Pancreas (tissue), 10 donors: ENCODE results near the gene PALLD. TPM values are rescaled to one million over a fixed set of nuclear protein-coding genes. Genes with fewer than 3 reads are reported as not detected.
A peak's percentile ranks its signal among the peaks of the same experiment; 100 is the strongest.

Source experiments
- ATAC-seq, 4 donors: fragments of 200-7000 bp; cut with Tn5 transposase; one replicate each; pipeline versions ENCODE4 v1.8.0 to v1.9.1; 2020; ENCODE audit warnings: mild to moderate bottlenecking in 4 of 4, moderate library complexity in 4 of 4
- DNase-seq, 6 donors: peaks; one replicate each; pipeline ENCODE4 v3.0.0-alpha.2; 2020
- FAIRE-seq: peaks from 2 replicates; lab custom pipeline; 2012; peaks lifted over from hg19 to GRCh38; lab: Jason Lieb, UNC
- H3K27ac ChIP-seq, 4 donors: fragments of 200-600 bp; sonication (generic); 1 replicate in 3 of 4; 2 replicates in 1 of 4; pipeline versions ENCODE4 v1.5.0 to v1.8.0; 2020
- H3K27me3 ChIP-seq, 4 donors: fragments of 200-600 bp; one replicate each; pipeline ENCODE4 v1.8.0; 2021
- H3K36me3 ChIP-seq, 3 donors: fragments of 200-600 bp; sonication (generic) in 1 of 3; one replicate each; pipeline versions ENCODE4 v1.5.0 to v1.8.0; 2020 to 2021
- H3K4me1 ChIP-seq, 3 donors: fragments of 200-600 bp; one replicate each; pipeline ENCODE4 v1.8.0; 2021
- H3K4me3 ChIP-seq, 4 donors: fragments of 200-600 bp; sonication (generic) in 2 of 4; one replicate each; pipeline versions ENCODE4 v1.5.0 to v1.8.0; 2020 to 2021
- H3K9me3 ChIP-seq, 4 donors: fragments of 200-600 bp; one replicate each; pipeline ENCODE4 v1.8.0; 2021
- WGBS, 2 donors: extraction: QIAGEN DNeasy Blood & Tissue Kit; methylation state at CpG; one replicate each; pipeline ENCODE4 v1.1.7; 2013; 5-methylcytosine and 5-hydroxymethylcytosine counted together
- intact Hi-C, 3 donors: fragments of 100-400 bp; cut with DNase I; formaldehyde crosslinking; loops; one replicate each; pipeline versions ENCODE4 v1.11.1 to v1.14.2; 2022
- polyA plus RNA-seq, 2 donors: library from polyadenylated mRNA; stranded (reverse); fragments of 200-250 nt; gene quantifications; one replicate each; pipeline ENCODE4 v1.2.3, GENCODE V29; 2013
- total RNA-seq, 6 donors: library from RNA; stranded (reverse); fragmentation: NEBNext Ultra II Directional in 4 of 6; extraction: Animal tissue kit (Norgen Biotek cat#: 25700) in 4 of 6; gene quantifications; one replicate each; pipeline versions ENCODE4 v1.2.1 to v1.2.4, GENCODE V29; 2021 to 2023
- TF ChIP-seq, protein P1 (sequence below), 4 donors: fragments of 200-600 bp; sonication (generic) in 3 of 4; IDR thresholded peaks; one replicate each; pipeline versions ENCODE4 v1.5.0 to v1.8.0; 2021; ENCODE audit warnings: antibody characterized with exemption in 4 of 4
- donor health status: healthy with polysubstance abuse.
- donor health status: DM: no; HTN: no; CAD: no; lungs with moderate emphysema.
- donor health status: DM: no; HTN: no; CAD: no.
- donor health status: control.
- donor health status: control.
- donor health status: Bipolar disorder and iron deficiency.
- donor health status: DM: yes; HTN: yes; CAD: no.
- donor health status: DM: no; HTN: no; CAD: no.
- donor health status: DM: no; HTN: no; CAD: no.
- donor health status: DM: yes; HTN: yes; CAD: no.

PALLD gene
- total and polyA plus RNA-seq, 8 donors: 4.4 to 44.2 (median 14.1) TPM

DNA sequence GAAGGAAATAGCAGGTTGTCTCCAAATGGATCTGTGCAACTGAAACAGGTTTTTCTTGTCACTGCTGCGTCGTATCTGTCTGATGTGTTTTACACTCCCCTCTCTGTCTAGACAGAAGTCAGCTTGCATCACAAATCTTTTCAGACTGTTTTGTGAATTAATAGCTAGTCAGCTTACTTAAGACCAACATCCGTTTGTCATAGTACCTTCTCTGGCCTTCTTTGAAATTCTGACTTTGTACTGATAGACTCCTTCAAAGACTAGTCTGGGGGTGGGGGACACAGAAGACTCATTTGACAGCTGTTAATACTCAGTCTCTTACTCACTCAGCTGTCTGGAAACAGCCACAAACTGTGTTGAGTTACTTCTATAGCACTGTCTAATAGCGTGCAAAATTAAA lies 197.8 kb downstream of the PALLD start:
- H3K4me1 ChIP-seq: no peaks in the 10 kb centered on the region
- TF ChIP-seq, protein P1, sequence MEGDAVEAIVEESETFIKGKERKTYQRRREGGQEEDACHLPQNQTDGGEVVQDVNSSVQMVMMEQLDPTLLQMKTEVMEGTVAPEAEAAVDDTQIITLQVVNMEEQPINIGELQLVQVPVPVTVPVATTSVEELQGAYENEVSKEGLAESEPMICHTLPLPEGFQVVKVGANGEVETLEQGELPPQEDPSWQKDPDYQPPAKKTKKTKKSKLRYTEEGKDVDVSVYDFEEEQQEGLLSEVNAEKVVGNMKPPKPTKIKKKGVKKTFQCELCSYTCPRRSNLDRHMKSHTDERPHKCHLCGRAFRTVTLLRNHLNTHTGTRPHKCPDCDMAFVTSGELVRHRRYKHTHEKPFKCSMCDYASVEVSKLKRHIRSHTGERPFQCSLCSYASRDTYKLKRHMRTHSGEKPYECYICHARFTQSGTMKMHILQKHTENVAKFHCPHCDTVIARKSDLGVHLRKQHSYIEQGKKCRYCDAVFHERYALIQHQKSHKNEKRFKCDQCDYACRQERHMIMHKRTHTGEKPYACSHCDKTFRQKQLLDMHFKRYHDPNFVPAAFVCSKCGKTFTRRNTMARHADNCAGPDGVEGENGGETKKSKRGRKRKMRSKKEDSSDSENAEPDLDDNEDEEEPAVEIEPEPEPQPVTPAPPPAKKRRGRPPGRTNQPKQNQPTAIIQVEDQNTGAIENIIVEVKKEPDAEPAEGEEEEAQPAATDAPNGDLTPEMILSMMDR (IDR thresholded peaks at IDR 0.05): no peak
- DNase-seq (no peak), ATAC-seq (peak in 2 of 4 donors; percentile 11 to 32), FAIRE-seq (no peak)
- H3K4me3 ChIP-seq: no peak overlapping the region
- H3K27ac ChIP-seq: no peak overlapping the region
- H3K27me3 ChIP-seq: no peaks in the 10 kb centered on the region
- 79 to 84% methylated on average over 4 of the region's 4 CpGs for WGBS, 2 donors
- intact Hi-C loops: no loop called here
- no peaks in the 10 kb centered on the region for H3K36me3 ChIP-seq
- H3K9me3 ChIP-seq: no peaks in the 10 kb centered on the region

DNA sequence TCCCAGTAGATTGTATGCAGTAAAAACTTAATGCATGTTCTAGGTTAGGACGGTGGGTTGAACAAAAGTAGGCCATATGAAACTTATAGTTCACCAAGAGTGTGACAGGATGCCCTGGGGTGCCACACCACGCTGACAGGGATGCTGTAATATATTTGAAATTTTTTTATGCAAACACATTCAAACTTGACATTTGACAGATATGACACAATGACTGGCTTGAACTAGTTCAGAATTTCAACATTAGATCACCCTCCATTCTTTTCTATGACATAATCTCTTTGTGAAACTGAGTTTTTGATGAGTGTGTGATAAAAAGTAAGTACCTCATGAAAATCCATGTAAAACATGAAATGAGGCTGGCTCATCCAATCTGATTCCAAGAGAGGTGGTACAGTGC lies 198.4 kb downstream of the PALLD start:
- ATAC-seq (no peak), FAIRE-seq (no peak), DNase-seq (no peak)
- H3K9me3 ChIP-seq: no peaks in the 10 kb centered on the region
- no peaks in the 10 kb centered on the region for H3K27me3 ChIP-seq
- H3K4me3 ChIP-seq: no peak overlapping the region
- intact Hi-C loops: no loop called here
- 80 to 87% methylated on average over 2 of the region's 2 CpGs for WGBS, 2 donors
- no peaks in the 10 kb centered on the region for H3K4me1 ChIP-seq
- no peaks in the 10 kb centered on the region for H3K36me3 ChIP-seq
- TF ChIP-seq, protein P1 (IDR thresholded peaks at IDR 0.05): no peak
- H3K27ac ChIP-seq: no peak overlapping the region

DNA sequence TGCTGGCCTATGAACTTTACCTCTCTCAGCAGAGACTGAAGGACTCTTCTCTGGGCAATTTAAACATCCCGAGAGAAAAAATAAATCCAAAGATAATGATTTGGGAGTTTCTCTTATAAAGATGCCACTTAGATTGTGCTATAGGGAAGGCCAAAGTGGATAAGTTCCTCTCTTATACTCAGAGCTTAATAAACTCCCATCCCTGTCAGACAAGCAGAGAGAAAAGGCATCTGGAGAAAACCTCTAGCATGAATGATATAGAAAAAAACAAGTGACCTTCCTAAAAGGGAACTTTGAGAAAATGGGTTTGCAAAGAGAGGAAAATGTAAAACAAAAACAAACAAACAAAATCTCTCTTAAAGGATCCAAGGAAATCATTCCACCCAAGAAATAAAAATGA lies 199.4 kb downstream of the PALLD start:
- no peak for ATAC-seq
- WGBS, 2 donors: 81 to 91% methylated on average over 1 of the region's 1 CpG
- Histone ChIP-seq H3K36me3 (no peaks in the 10 kb centered on the region), H3K9me3 (no peaks in the 10 kb centered on the region), H3K4me3 (no peak overlapping the region), H3K27ac (no peak overlapping the region), H3K27me3 (no peaks in the 10 kb centered on the region), H3K4me1 (no peaks in the 10 kb centered on the region)
- FAIRE-seq: no peak
- TF ChIP-seq, protein P1 (IDR thresholded peaks at IDR 0.05): no peak
- DNase-seq: no peak
- intact Hi-C loops: no loop called here

DNA sequence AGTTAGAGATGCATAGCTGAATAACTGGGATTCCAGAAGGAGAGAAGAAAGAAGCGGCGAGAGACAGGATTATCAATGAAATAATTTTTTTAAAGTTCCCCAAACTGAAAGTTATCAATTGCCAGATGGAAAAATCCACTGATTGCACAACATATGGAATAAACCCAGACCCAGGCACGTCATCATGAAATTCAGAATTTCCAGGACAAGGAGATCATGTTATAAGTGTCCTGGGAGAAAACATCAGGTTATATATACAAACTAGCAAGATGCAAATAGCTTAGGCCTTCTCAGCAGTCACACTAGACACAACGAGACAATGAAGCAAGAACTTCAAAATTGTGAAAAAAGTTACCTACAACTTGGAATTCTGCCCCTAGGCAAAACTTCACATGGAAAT lies 200.0 kb downstream of the PALLD start:
- Histone ChIP-seq H3K36me3 (no peaks in the 10 kb centered on the region), H3K27me3 (no peaks in the 10 kb centered on the region), H3K9me3 (no peaks in the 10 kb centered on the region), H3K27ac (no peak overlapping the region), H3K4me1 (no peaks in the 10 kb centered on the region), H3K4me3 (no peak overlapping the region)
- WGBS, 2 donors: 81 to 85% methylated on average over 4 of the region's 4 CpGs
- TF ChIP-seq, protein P1 (IDR thresholded peaks at IDR 0.05): no peak
- no peak for FAIRE-seq
- intact Hi-C loops: no loop called here
- no peak for DNase-seq
- no peak for ATAC-seq

DNA sequence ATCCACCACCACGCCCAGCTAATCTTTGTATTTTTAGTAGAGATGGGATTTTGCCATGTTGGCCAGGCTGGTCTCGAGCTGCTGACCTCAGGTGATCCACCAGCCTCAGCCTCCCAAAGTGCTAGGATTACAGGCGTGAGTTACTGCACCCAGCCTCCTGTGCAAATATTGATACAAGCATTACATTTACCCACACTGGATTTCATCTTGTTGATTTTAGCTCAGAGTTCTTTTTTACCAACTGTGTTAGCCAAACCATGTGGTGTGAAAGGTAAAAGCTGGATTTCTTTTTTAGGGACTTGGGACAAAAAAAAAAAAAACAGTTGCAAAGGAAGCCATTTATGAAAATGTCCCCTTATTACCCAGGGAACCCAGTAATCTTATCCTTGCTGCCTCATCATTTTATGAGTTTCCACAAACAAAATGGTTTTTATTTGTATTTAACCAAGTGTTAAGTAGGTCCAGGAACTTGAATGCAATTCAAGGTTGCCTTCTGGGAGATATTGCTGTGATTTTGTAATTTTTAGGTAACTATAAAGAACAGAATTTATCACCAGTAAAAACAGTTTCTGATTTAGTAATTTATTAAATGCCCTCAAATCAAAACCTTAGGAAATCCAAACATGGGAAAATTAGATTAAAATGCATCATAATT lies 202.5 kb downstream of the PALLD start:
- Histone ChIP-seq H3K4me1 (no peaks in the 10 kb centered on the region), H3K4me3 (no peak overlapping the region), H3K36me3 (no peaks in the 10 kb centered on the region), H3K27ac (no peak overlapping the region), H3K27me3 (no peaks in the 10 kb centered on the region), H3K9me3 (no peaks in the 10 kb centered on the region)
- 35 to 46% methylated on average over 3 of the region's 3 CpGs for WGBS, 2 donors
- DNase-seq (peak in 2 of 6 donors; percentile 6 to 19), FAIRE-seq (no peak), ATAC-seq (peak; percentile 64 to 85 (median 84))
- intact Hi-C loops: no loop called here
- TF ChIP-seq, protein P1 (IDR thresholded peaks at IDR 0.05): no peak
